PFSK-1 (cell line): ENCODE data around the gene ANKRD40CL.

Experiments
- POLR2AphosphoS5 ChIP-seq: IDR thresholded peaks from 2 replicates; pipeline ENCODE4 v1.6.1; 2012; ENCODE audit warnings: low read depth, mild to moderate bottlenecking, control low read depth, low read length, moderate library complexity
- SIN3A ChIP-seq: IDR thresholded peaks from 2 replicates; pipeline ENCODE4 v1.6.1; 2012; ENCODE audit warnings: mild to moderate bottlenecking, low read length, moderate library complexity, borderline replicate concordance; ENCODE audit not compliant: insufficient read depth
- TAF1 ChIP-seq: IDR thresholded peaks from 2 replicates; pipeline ENCODE4 v1.6.1; 2012; ENCODE audit warnings: low read length, control low read depth, borderline replicate concordance; ENCODE audit not compliant: insufficient read depth
- TF ChIP-seq, protein P1 (sequence below), 2 experiments: IDR thresholded peaks; 2 replicates each; pipeline versions ENCODE4 v1.6.1 to v1.8.0; 2011 to 2012; ENCODE audit warnings: low read depth in 2 of 2, low read length in 2 of 2, control low read depth in 1 of 2, inconsistent platforms in 1 of 2, mild to moderate bottlenecking in 1 of 2, moderate library complexity in 1 of 2; ENCODE audit not compliant: insufficient read depth in 1 of 2

DNA sequence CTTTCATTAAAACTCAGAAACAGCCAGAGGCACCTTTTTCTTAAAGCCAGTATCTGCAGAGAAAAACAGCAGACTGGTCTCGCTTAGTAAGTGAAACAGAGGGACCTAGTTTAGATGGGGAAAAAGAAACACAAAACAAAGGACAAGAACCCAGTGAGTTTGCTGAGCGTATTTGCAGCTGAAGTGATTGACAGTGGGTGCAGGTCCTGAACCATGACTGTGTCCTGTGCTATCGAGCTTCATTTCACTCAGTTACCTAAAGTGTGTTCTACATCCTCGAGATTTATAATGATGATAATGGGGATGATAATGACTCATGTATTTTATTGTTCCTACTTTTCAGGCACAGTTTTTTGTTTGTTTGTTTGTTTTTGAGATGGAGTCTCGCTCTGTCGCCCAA lies 36.4 kb upstream of the ANKRD40CL start:
- no peak for TF ChIP-seq POLR2AphosphoS5
- TF ChIP-seq, protein P1, sequence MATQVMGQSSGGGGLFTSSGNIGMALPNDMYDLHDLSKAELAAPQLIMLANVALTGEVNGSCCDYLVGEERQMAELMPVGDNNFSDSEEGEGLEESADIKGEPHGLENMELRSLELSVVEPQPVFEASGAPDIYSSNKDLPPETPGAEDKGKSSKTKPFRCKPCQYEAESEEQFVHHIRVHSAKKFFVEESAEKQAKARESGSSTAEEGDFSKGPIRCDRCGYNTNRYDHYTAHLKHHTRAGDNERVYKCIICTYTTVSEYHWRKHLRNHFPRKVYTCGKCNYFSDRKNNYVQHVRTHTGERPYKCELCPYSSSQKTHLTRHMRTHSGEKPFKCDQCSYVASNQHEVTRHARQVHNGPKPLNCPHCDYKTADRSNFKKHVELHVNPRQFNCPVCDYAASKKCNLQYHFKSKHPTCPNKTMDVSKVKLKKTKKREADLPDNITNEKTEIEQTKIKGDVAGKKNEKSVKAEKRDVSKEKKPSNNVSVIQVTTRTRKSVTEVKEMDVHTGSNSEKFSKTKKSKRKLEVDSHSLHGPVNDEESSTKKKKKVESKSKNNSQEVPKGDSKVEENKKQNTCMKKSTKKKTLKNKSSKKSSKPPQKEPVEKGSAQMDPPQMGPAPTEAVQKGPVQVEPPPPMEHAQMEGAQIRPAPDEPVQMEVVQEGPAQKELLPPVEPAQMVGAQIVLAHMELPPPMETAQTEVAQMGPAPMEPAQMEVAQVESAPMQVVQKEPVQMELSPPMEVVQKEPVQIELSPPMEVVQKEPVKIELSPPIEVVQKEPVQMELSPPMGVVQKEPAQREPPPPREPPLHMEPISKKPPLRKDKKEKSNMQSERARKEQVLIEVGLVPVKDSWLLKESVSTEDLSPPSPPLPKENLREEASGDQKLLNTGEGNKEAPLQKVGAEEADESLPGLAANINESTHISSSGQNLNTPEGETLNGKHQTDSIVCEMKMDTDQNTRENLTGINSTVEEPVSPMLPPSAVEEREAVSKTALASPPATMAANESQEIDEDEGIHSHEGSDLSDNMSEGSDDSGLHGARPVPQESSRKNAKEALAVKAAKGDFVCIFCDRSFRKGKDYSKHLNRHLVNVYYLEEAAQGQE (IDR thresholded peaks at IDR 0.05; ENCODE audit: insufficient read depth in 1 of 2, low read depth in 2 of 2, low read length in 2 of 2) = no peak
- no peak for TF ChIP-seq SIN3A
- no peak for TF ChIP-seq TAF1
